ENCODE results near the gene CFAP74. TPM values are rescaled to one million over a fixed set of nuclear protein-coding genes. Genes with fewer than 3 reads are reported as not detected.

Gene CFAP74
- total RNA-seq, 4 donors from 2014 or later: 0.35 to 1.1 (median 0.83) TPM; not detected in 1

- Histone ChIP-seq H3K4me3 (peak overlapping the region; percentile 16 to 55 (median 44)), H3K4me1 (peaks cover 8 to 55% (median 15%) of the 10 kb centered on the region in 4 donors), H3K27me3 (no peaks in the 10 kb centered on the region), H3K9me3 (no peaks in the 10 kb centered on the region), H3K27ac (no peak overlapping the region), H3K36me3 (no peaks in the 10 kb centered on the region)
- peak; percentile 64 to 87 (median 84) for DNase-seq
- no peak for TF ChIP-seq POLR2A (IDR thresholded peaks at IDR 0.05)
- TF ChIP-seq CTCF (IDR thresholded peaks at IDR 0.05): peak; percentile 80 to 96 (median 91)
Observed at GRCh38 chr1:2044510-2045319, 41.1 kb upstream of the CFAP74 start.

GRCh38 chr1:2043886-2044285 lies 40.3 kb upstream of the CFAP74 start:
- Histone ChIP-seq H3K4me3 (no peak overlapping the region), H3K27me3 (no peaks in the 10 kb centered on the region), H3K4me1 (peaks cover 8 to 47% (median 10%) of the 10 kb centered on the region in 4 donors), H3K36me3 (no peaks in the 10 kb centered on the region), H3K9me3 (no peaks in the 10 kb centered on the region), H3K27ac (no peak overlapping the region)
- TF ChIP-seq CTCF (IDR thresholded peaks at IDR 0.05): no peak
- DNase-seq: no peak

GRCh38 chr1:2042830-2043773 lies 39.5 kb upstream of the CFAP74 start:
- H3K27ac ChIP-seq: no peak overlapping the region
- no peaks in the 10 kb centered on the region for H3K27me3 ChIP-seq
- no peak overlapping the region for H3K4me3 ChIP-seq
- TF ChIP-seq CTCF (IDR thresholded peaks at IDR 0.05) (no peak), POLR2A (IDR thresholded peaks at IDR 0.05) (no peak)
- no peaks in the 10 kb centered on the region for H3K9me3 ChIP-seq
- DNase-seq: peak in 2 of 3 donors; percentile 66 to 73
- no peaks in the 10 kb centered on the region for H3K36me3 ChIP-seq
- H3K4me1 ChIP-seq: peaks cover 8 to 40% (median 10%) of the 10 kb centered on the region in 4 donors

- no peaks in the 10 kb centered on the region for H3K27me3 ChIP-seq
- no peak overlapping the region for H3K27ac ChIP-seq
- no peaks in the 10 kb centered on the region for H3K36me3 ChIP-seq
- no peak overlapping the region for H3K4me3 ChIP-seq
- no peaks in the 10 kb centered on the region for H3K9me3 ChIP-seq
- TF ChIP-seq POLR2A (IDR thresholded peaks at IDR 0.05) (no peak), CTCF (IDR thresholded peaks at IDR 0.05) (no peak)
- DNase-seq: no peak
- peaks cover 6 to 28% (median 9%) of the 10 kb centered on the region in 4 donors for H3K4me1 ChIP-seq
Observed at GRCh38 chr1:2041887-2042286, 38.3 kb upstream of the CFAP74 start.

- Histone ChIP-seq H3K27ac (no peak overlapping the region), H3K4me1 (peaks cover 6 to 26% (median 9%) of the 10 kb centered on the region in 4 donors), H3K4me3 (no peak overlapping the region), H3K27me3 (no peaks in the 10 kb centered on the region), H3K36me3 (no peaks in the 10 kb centered on the region), H3K9me3 (no peaks in the 10 kb centered on the region)
- no peak for TF ChIP-seq CTCF (IDR thresholded peaks at IDR 0.05)
- no peak for TF ChIP-seq POLR2A (IDR thresholded peaks at IDR 0.05)
- DNase-seq: no peak
Observed at GRCh38 chr1:2041305-2041704, 37.7 kb upstream of the CFAP74 start.

All from Peyer's patch (tissue), 4 donors.